ENCODE results near the gene PTGR2.

DNA sequence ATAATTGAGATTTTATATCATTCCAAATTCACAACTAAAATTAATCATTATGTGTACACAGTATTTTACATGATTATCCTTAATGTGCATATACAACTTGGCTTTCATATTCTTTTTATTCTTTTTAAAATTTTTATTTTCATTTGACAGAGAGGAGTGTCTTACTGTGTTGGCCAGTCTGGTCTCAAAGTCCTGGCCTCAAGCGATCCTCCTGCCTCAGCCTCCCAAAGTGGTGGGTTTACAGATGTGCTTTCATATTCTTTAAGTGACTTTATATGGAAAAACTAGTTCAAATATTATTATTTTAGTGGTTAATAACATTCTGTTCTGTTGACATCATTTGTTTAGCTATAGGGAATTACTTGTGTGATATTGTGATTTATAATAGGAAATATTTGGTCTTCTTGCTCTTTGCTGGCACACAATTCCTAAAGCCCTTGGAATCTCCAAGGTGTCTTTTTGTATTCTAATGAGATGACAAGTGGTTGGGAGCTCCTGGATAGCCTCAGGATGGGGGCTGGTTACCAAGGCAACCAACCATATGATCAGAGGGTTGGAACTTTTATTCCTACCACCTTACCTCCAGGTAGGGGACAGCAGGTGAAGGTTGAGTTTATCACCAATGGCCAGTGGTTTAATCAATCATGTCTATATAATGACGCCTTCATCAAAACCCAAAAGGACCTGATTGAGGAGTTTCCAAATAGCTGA lies 19.0 kb downstream of the PTGR2 start:
- TF ChIP-seq CTCF (IDR thresholded peaks at IDR 0.05), result no peak
- TF ChIP-seq POLR2A (IDR thresholded peaks at IDR 0.05), result no peak
